Brain microvascular endothelial cell (primary cell): ENCODE data around the gene EHD1.
A peak's percentile ranks its signal among the peaks of the same experiment; 100 is the strongest.

ENCODE experiments used
- DNase-seq: peaks from one replicate; pipeline ENCODE4 v3.0.0-alpha.2; 2020
- H3K27ac ChIP-seq: fragments of 250-450 bp; sonication (Bioruptor Pico); 2 replicates; pipeline ENCODE4 v1.5.1; 2020; ENCODE audit warnings: mild to moderate bottlenecking, moderate library complexity
- H3K27me3 ChIP-seq: fragments of 250-450 bp; sonication (Bioruptor Pico); replicated peaks from 2 replicates; pipeline ENCODE4 v1.5.1; 2020; ENCODE audit warnings: mild to moderate bottlenecking
- H3K36me3 ChIP-seq: fragments of 250-450 bp; sonication (Bioruptor Pico); replicated peaks from 2 replicates; pipeline ENCODE4 v1.5.1; 2020; ENCODE audit warnings: mild to moderate bottlenecking
- H3K4me3 ChIP-seq: 2 replicates; pipeline ENCODE4 v1.5.1; 2011; ENCODE audit warnings: low read depth, mild to moderate bottlenecking, control low read depth, low read length, moderate library complexity
- in situ Hi-C: cut with HindIII; loops from 2 replicates; pipeline ENCODE4 v1.10.0; 2017; ENCODE audit warnings: low sequenced_read_pairs, low pct_ligation_motif_present
- TF ChIP-seq, protein P1 (sequence below): IDR thresholded peaks from 2 replicates; pipeline ENCODE4 v1.5.1; 2011; ENCODE audit warnings: low read depth, mild to moderate bottlenecking, moderate library complexity, low read length, control low read depth, inconsistent platforms; ENCODE audit errors: missing control alignments

The EHD1 gene

DNA sequence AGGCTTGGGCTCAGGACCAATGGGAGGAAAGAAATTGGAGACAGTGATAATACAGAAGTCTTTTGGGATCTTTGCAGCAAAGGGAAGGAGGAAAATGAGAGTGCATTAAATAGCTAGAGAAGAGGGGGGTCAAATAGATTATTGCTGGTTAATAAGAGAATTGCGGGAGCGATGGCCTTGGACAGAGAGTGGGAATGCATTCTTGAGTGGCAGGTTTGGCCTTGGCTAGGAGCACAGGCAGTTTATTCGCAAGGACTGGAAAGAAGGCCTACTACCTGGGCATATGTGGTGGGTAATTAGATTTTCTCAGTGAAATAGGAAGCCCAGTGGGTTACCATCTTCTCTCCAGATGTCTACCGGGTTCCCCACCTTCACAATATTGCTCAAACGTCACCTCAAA is 64.6 kb downstream of the EHD1 start:
- Histone ChIP-seq H3K4me3 (no peak overlapping the region), H3K27ac (no peak overlapping the region), H3K27me3 (no peaks in the 10 kb centered on the region), H3K36me3 (no peaks in the 10 kb centered on the region)
- in situ Hi-C loops, result no loop called here
- TF ChIP-seq, protein P1, sequence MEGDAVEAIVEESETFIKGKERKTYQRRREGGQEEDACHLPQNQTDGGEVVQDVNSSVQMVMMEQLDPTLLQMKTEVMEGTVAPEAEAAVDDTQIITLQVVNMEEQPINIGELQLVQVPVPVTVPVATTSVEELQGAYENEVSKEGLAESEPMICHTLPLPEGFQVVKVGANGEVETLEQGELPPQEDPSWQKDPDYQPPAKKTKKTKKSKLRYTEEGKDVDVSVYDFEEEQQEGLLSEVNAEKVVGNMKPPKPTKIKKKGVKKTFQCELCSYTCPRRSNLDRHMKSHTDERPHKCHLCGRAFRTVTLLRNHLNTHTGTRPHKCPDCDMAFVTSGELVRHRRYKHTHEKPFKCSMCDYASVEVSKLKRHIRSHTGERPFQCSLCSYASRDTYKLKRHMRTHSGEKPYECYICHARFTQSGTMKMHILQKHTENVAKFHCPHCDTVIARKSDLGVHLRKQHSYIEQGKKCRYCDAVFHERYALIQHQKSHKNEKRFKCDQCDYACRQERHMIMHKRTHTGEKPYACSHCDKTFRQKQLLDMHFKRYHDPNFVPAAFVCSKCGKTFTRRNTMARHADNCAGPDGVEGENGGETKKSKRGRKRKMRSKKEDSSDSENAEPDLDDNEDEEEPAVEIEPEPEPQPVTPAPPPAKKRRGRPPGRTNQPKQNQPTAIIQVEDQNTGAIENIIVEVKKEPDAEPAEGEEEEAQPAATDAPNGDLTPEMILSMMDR, result no peak
- DNase-seq, result no peak

DNA sequence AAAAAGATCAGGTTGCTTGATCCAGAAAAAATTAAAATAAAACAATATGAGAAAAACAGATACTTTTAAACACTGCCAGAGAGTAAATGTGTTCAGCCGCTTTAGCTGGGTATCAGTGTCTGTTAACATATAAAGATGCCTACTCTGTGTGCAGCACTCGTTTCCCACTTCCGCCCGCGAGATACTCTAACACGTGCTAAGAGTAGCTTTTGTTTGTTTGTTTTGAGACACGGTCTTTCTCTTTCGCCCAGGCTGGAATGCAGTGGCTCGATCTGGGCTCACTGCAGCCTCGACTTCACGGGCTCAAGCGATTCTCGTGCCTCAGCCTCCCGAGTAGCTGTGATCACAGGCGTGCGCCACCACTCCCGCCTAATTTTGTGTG is 67.5 kb downstream of the EHD1 start:
- Histone ChIP-seq H3K36me3 (peaks cover 2% of the 10 kb centered on the region), H3K27ac (no peak overlapping the region), H3K4me3 (peak overlapping the region; percentile 86), H3K27me3 (no peaks in the 10 kb centered on the region)
- peak; percentile 22 for DNase-seq
- TF ChIP-seq, protein P1, result no peak
- in situ Hi-C loops, result no loop called here

DNA sequence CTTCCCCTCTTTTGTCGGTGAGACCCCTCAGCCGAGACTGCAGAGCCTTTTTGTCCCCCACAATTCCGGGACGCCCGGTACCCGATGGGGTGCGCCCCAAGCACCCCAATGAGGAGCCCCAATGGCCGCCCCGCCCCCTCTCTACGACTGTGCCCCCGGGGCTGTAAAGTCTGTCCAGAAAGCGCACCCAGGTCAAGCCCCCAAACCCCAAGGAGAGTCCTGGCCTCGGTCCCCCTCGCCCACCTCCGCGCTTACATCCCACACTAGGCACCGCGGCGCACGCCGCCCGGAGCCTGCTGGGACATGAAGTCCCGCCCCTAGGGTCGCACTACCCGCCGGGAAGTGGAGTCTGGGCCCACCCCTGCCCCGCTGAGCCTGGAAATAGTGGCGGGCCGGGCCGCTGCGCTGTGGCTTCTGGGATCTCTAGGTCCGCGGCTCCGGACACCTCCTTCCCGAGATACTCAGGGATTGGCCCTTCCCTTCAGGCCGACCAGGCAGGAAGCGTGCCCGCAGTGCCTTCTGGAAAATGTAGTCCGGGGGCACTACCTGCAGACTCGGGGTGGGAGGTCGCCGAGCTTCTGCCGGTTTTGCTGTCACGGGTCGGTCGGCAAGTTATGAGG is 68.0 kb downstream of the EHD1 start, which contains the start of gene MEN1:
Gene MEN1, minus strand, starts transcription at position 281 of the 620 bp plus-strand sequence. CDS start 442 bp downstream, outside the sequence.
- peak within 1 kb of the TSS; percentile 86 for H3K4me3 ChIP-seq
- TF ChIP-seq, protein P1, result no peak
- H3K36me3 ChIP-seq, result peaks cover 2% of the 10 kb centered on the region
- no peaks in the 10 kb centered on the region for H3K27me3 ChIP-seq
- DNase-seq, result peak; percentile 97
- in situ Hi-C loops, result no loop called here
- H3K27ac ChIP-seq, result no peak within 1 kb of the TSS

DNA sequence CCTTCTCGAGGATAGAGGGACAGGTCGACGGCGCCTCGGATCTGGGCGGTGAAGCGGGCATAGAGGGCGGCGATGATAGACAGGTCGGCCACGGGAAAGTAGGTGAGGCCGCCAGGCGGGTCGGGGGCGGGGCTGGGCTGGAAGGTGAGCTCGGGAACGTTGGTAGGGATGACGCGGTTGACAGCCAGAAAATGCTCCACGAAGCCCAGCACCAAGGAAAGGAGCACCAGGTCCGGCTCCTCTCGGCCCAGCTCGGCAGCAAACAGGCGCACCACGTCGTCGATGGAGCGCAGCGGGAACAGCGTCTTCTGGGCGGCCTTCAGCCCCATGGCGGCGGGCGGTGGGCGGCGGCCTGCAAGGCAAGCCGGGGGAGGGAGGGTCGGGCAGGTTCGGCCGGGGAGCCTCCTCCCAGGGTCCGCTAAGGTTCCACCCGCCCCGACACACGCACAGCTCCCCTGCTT is 68.6 kb downstream of the EHD1 start:
- Histone ChIP-seq H3K27me3 (no peaks in the 10 kb centered on the region), H3K4me3 (peak overlapping the region; percentile 86), H3K36me3 (peaks cover 8% of the 10 kb centered on the region), H3K27ac (no peak overlapping the region)
- in situ Hi-C loops, result no loop called here
- TF ChIP-seq, protein P1, result no peak
- DNase-seq, result no peak

DNA sequence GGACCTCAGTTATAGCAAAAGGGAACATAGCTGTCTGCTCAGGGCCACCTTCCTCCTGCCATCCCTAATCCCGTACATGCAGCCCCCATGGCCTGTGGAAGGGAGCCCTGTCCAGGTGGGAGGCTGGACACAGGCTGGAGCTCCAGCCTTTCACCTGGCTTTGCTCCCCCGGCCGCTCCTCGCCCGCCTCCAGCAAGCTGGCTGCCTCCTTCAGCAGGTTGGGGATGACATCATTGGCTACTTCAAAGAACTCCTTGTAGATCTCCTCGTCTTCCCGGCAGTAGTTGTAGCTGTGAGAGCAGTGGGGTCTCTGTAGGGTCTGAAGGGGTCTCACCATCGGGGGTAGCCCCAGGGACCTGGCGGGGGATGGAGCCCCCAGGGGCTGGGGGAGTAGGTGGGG is 72.9 kb downstream of the EHD1 start:
- H3K27ac ChIP-seq, result no peak overlapping the region
- in situ Hi-C loops, result no loop called here
- H3K27me3 ChIP-seq, result no peaks in the 10 kb centered on the region
- DNase-seq, result no peak
- H3K36me3 ChIP-seq, result peaks cover 13% of the 10 kb centered on the region
- H3K4me3 ChIP-seq, result no peak overlapping the region
- TF ChIP-seq, protein P1, result no peak
